BE2C (cell line): ENCODE results near the gene CD160. TPM values are rescaled to one million over a fixed set of nuclear protein-coding genes. Genes with fewer than 3 reads are reported as not detected.
"Not testable (repeated sequence)": the region's sequence is repeated elsewhere in the genome, so short reads cannot be mapped to it uniquely, and the experiment has no call there.

Source experiments
- DNase-seq: peaks from one replicate; pipeline ENCODE4 v3.0.0-alpha.2; 2020
- H3K27me3 ChIP-seq: fragments of 250-450 bp; sonication (Bioruptor Pico); 2 replicates; pipeline ENCODE4 v1.5.1; 2020; ENCODE audit warnings: mild to moderate bottlenecking
- H3K36me3 ChIP-seq: fragments of 250-450 bp; sonication (Bioruptor Pico); 2 replicates; pipeline ENCODE4 v1.5.1; 2020; ENCODE audit warnings: mild to moderate bottlenecking
- H3K4me1 ChIP-seq: fragments of 250-450 bp; sonication (Bioruptor Pico); 2 replicates; pipeline ENCODE4 v1.5.1; 2020
- H3K4me3 ChIP-seq: 2 replicates; pipeline ENCODE4 v1.5.1; 2011; ENCODE audit warnings: low read depth, low read length
- H3K9me3 ChIP-seq: fragments of 250-450 bp; sonication (Bioruptor Pico); 2 replicates; pipeline ENCODE4 v1.5.1; 2020
- polyA plus RNA-seq: library from polyadenylated mRNA; unstranded; fragments of >200 nt; gene quantifications from one replicate; pipeline ENCODE4 v1.2.1, GENCODE V29; 2012; ENCODE audit warnings: low read depth, missing spikeins; ENCODE audit not compliant: insufficient read length, insufficient read depth
- TF ChIP-seq, protein P1 (sequence below): IDR thresholded peaks from 2 replicates; pipeline ENCODE4 v1.5.1; 2012; ENCODE audit warnings: mild to moderate bottlenecking, low read depth, low read length

CD160 gene, protein sequence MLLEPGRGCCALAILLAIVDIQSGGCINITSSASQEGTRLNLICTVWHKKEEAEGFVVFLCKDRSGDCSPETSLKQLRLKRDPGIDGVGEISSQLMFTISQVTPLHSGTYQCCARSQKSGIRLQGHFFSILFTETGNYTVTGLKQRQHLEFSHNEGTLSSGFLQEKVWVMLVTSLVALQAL
- polyA plus RNA-seq: 0.32 TPM

DNA sequence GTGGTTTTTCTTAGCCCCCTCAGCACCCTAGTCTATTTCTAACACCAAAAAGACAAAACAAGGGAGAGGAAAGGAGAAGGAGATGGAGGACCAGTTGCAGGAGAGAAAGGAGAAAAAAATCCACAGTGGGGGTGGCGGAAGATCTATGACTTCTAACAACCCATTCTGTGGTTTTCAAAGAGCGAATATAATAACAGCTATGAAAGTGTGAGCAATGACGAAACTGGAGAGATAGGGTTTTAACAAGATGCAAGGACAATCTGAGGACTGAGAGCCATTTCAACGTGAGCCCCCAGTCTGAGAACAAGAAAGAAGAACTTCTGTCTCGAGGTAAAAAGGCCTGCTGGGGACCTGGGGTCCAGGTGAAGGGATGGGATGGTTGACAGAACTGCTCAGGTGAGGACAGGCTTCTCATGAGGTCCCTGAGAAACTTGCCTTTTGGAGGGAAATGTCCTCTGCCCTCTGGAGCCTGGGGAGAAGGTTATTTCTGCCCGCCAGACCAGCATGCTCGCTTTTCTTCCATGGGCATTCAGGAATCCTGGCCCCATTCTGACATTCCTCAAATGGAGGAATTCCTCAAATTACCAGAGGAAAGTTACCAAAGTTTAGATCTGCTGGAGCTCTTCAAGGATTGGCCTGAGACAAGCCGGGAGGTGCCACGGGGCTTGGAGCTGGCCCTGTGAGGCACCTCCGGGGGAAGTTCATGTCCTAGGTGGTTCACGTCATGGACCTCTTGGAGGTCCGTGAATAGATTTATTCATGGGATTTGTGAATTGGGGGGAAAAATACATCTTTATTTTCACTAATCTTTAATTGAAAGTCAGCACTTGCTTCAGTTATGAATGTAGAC, at the start of gene CD160:
Gene CD160, plus strand, starts transcription at position 270 of the 850 bp plus-strand sequence. CDS start 8,829 bp downstream, outside the sequence.
- Histone ChIP-seq H3K4me1 (no peaks in the 10 kb centered on the region), H3K36me3 (no peaks in the 10 kb centered on the region), H3K9me3 (no peaks in the 10 kb centered on the region), H3K4me3 (no peak within 1 kb of the TSS), H3K27me3 (peaks cover 4% of the 10 kb centered on the region)
- no peak for DNase-seq
- TF ChIP-seq, protein P1, sequence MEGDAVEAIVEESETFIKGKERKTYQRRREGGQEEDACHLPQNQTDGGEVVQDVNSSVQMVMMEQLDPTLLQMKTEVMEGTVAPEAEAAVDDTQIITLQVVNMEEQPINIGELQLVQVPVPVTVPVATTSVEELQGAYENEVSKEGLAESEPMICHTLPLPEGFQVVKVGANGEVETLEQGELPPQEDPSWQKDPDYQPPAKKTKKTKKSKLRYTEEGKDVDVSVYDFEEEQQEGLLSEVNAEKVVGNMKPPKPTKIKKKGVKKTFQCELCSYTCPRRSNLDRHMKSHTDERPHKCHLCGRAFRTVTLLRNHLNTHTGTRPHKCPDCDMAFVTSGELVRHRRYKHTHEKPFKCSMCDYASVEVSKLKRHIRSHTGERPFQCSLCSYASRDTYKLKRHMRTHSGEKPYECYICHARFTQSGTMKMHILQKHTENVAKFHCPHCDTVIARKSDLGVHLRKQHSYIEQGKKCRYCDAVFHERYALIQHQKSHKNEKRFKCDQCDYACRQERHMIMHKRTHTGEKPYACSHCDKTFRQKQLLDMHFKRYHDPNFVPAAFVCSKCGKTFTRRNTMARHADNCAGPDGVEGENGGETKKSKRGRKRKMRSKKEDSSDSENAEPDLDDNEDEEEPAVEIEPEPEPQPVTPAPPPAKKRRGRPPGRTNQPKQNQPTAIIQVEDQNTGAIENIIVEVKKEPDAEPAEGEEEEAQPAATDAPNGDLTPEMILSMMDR: no peak

DNA sequence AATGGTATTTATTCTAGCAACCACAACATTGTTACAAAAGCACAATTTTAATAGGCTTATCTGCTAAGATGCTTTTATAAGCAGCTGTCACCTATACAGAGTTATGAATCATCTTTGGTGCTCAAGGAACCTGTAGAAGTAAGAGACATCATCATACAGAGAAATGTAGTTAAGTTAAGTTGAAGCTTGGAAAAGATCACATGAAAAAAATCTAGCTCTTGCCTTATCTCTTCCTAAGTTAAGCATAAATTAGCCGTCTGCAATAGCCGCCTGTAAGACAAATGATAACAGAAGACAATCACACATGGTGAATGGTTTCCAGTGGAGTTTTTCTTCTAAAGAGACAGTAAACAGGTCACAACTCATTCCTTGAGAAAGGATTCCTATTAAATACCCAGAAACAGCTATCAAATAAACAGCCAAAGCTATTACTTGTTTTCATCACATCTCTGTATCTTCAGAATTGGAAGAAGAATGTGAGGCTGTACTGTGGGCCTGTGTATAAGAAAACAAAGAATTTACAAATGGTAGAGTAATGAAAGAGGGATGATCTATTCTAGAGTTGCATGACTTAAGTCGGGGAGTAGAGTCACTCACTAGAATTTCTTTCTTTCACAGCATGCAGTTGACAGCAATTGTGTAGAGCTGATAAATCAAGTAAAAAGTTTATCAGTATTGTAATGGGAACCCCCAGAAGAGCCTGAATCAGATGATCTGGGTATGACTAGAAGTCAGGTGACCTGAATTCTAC, 48.1 kb upstream of the CD160 start:
- not testable (repeated sequence) for H3K4me1 ChIP-seq, H3K4me3 ChIP-seq, H3K27me3 ChIP-seq, H3K36me3 ChIP-seq, H3K9me3 ChIP-seq, DNase-seq

DNA sequence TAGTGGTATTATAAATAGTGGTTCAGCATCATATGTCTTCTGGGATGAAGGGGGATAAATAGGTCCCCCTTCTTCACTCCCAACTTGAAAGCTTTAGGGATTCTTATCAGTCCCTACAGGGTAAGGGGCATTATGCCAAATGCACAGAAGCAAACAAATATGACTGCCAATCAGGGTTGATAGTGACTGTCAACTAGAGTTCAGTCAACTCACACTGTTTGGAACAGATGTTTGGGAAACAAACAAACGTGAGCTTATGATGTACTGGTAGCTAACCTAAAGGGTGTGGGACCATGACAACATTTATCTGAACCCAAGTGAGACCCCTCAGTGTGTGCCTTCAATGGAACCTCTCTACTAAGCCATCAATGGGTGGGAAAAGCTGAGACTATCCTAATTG, 46.1 kb upstream of the CD160 start:
- H3K36me3 ChIP-seq, H3K9me3 ChIP-seq, DNase-seq, H3K4me3 ChIP-seq, H3K4me1 ChIP-seq, H3K27me3 ChIP-seq: not testable (repeated sequence)

DNA sequence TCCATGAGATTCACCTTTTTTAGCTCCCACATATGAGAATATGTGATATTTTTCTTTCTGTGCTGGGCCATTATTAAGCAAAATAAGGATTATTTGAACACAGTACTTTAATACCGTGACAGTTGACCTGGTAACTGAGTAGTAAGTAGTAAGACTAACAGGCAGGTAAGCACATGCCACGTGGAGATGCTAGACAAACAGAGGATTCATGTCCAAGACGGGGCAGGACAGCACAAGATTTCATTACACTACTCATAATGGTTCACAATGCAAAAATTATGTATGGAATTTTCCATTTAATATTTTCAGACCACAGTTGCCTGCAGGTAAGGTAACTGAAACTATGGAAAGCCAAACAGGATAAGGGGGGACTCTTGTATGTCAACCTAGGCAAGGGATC, 34.4 kb upstream of the CD160 start:
- DNase-seq, H3K9me3 ChIP-seq, H3K27me3 ChIP-seq, H3K36me3 ChIP-seq, H3K4me3 ChIP-seq, H3K4me1 ChIP-seq: not testable (repeated sequence)

DNA sequence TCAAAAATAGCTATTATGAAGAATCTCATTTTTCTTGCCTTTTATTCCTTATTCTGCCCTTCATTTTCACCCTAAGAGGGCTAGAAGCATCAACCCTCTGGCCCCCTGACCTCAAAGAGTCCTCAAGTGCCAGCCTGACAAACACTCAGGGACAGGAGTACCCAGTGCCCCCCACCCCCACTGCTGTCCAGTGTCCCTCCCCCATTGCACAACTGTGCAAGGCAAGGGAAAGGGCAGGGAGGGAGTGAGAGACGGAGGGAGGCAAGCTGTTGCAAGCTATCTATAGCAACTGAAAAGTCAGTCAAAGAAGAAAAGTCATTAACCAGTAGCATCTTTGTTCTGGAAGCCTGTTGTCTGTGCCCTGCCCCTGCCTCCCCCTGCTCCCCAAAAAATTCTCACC, 33.2 kb upstream of the CD160 start:
- DNase-seq, H3K9me3 ChIP-seq, H3K4me1 ChIP-seq, H3K36me3 ChIP-seq, H3K4me3 ChIP-seq, H3K27me3 ChIP-seq: not testable (repeated sequence)

DNA sequence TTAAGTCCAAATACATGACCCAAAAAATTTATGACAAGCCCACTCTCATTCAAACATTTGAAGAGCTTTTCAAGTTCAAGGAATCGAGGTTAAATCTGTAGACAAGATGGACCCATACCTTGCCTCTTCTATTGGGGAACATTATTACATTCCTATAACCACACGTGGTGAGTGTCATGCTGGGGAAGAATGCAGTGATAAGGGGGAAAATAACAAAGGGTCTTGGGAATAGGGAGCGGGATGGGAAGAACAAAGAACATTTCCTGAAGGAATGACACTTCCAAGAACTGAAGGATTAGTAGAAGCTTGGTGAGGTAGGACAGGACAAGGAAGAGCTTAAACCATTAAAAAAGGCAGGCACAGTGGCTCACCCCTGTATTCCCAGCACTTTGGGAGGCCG, 31.0 kb upstream of the CD160 start:
- Histone ChIP-seq H3K36me3 (no peaks in the 10 kb centered on the region), H3K4me1 (no peaks in the 10 kb centered on the region), H3K27me3 (no peaks in the 10 kb centered on the region), H3K4me3 (no peak overlapping the region), H3K9me3 (no peaks in the 10 kb centered on the region)
- no peak for DNase-seq
- TF ChIP-seq, protein P1: no peak

DNA sequence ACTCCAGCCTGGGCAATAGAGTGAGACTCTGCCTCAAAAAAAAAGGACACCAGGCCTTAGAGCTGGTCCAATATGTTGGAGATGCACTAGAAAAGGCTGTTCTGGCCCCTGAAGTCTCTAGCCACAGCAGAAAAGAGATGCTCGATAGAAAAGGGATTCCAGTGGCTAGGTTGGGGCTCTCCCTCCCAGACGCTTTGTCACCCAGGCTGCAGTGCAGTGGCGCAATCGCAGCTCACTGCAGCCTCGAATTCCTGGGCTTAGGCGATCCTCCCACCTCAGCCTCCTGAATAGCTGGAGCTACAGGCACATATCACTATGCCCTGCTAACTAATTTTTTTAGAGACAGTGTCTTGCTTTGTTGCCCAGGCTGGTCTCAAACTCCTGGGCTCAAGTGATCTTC, 30.4 kb upstream of the CD160 start:
- no peak overlapping the region for H3K4me3 ChIP-seq

More for the DNA sequence above, 30.4 kb upstream of the CD160 start:
- no peaks in the 10 kb centered on the region for H3K27me3 ChIP-seq
- TF ChIP-seq, protein P1: no peak
- no peak for DNase-seq
- no peaks in the 10 kb centered on the region for H3K4me1 ChIP-seq
- no peaks in the 10 kb centered on the region for H3K36me3 ChIP-seq
- no peaks in the 10 kb centered on the region for H3K9me3 ChIP-seq
